ENCODE measurements around the gene DBI.

- TF ChIP-seq, protein P1, sequence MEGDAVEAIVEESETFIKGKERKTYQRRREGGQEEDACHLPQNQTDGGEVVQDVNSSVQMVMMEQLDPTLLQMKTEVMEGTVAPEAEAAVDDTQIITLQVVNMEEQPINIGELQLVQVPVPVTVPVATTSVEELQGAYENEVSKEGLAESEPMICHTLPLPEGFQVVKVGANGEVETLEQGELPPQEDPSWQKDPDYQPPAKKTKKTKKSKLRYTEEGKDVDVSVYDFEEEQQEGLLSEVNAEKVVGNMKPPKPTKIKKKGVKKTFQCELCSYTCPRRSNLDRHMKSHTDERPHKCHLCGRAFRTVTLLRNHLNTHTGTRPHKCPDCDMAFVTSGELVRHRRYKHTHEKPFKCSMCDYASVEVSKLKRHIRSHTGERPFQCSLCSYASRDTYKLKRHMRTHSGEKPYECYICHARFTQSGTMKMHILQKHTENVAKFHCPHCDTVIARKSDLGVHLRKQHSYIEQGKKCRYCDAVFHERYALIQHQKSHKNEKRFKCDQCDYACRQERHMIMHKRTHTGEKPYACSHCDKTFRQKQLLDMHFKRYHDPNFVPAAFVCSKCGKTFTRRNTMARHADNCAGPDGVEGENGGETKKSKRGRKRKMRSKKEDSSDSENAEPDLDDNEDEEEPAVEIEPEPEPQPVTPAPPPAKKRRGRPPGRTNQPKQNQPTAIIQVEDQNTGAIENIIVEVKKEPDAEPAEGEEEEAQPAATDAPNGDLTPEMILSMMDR (conservative IDR thresholded peaks at IDR 0.05; ENCODE audit: low read depth, low read length): no peak
- no peak for TF ChIP-seq EZH2phosphoT487 (IDR thresholded peaks at IDR 0.05; ENCODE audit: borderline replicate concordance, low read length)
- no peak for TF ChIP-seq EZH2 (IDR thresholded peaks at IDR 0.05; ENCODE audit: low read length, unreplicated experiment)
Observed at GRCh38 chr2:119333833-119334232, 32.9 kb upstream of the DBI start.

Data from PC-3 (cell line).